GM21737 (cell line): Measurements from ENCODE around the gene RTKN.
"Not testable (repeated sequence)": the region's sequence is repeated elsewhere in the genome, so short reads cannot be mapped to it uniquely, and the experiment has no call there.

Source experiments
- ATAC-seq: cut with Tn5 transposase; IDR thresholded peaks from one replicate; pipeline ENCODE4 v1.9.1; 2021; ENCODE audit warnings: mild to moderate bottlenecking, moderate library complexity; ENCODE audit not compliant: unreplicated experiment

Gene RTKN

DNA sequence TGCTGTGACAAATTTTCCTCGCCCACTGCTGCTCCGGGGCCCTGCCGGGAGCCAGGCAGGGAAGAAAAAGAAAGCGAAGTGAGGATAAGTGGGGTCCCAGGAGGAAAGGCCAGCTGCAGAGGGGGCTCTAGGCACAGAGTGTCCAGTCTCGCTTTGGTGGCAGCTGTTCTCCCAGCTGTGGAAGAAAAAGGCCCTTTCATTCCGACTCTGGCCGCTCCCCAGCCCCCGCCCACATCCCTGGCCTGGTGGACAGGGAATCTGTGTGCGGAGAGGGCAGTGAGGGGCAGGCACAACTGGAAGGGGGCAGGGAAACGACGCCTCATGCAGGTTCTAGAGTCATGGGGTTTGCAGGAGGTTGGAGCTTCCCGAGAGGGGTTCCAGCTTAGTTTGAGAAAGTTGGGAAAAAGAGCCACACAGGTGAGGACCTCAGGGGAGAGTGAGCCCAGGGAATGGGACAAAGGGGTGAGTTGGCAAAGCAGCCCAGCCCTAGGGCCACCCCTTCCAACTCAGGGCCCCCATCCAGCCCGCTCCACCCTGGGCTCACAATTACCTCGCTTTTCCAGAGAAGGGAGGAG lies 1.8 kb downstream of the RTKN start:
- no peak for ATAC-seq

GRCh38 chr2:74439373-74439772 lies 2.4 kb downstream of the RTKN start:
- no peak for ATAC-seq

GRCh38 chr2:74438248-74438647 lies 3.5 kb downstream of the RTKN start:
- no peak for ATAC-seq

DNA sequence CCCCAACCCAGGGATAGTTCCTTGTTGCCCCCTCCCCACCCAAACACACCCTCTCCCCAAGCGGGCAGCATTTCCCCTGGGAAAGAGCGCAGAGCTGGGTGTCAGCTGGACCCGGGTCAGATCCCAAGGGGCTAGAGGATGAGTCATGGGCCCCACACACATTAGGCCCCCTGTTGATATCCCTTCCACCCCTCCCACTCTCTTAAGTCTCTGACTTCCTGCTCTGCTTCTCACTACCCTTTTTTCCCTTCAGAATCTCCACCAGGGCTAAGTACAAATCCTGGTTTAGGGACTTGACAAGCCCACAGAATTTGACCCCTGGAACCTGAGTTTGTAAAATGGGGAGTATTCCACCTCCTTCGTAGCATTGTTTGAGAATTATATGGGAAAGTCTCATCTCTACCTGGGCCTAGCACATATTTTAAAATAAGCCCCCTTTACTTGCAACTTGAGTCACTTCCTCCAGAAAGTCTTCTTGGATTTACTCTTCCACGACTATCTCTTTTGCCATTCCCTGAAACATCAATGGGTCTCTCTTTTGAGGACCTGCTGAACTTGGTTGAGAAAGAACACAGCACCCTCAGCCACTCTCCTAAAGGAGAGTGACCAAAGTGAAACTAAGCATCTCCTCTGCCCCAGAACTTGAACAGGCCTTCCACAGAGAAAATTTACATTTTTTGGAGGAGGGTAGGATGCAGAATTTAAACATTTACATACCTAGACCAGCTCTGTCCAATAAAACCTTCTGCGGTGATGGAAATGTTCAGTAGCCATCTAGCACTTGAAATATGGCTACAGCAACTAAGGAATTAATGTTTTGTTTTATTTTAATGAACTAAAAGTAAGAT lies 4.7 kb downstream of the RTKN start:
- no peak for ATAC-seq

- ATAC-seq: no peak
Observed at GRCh38 chr2:74436111-74436805, 5.5 kb downstream of the RTKN start.

GRCh38 chr2:74430502-74430901 lies 11.2 kb downstream of the RTKN start:
- ATAC-seq: no peak

GRCh38 chr2:74429487-74430451 lies 12.0 kb downstream of the RTKN start:
- ATAC-seq: no peak

GRCh38 chr2:74428675-74429074 lies 13.1 kb downstream of the RTKN start:
- ATAC-seq: no peak

- no peak for ATAC-seq
Observed at GRCh38 chr2:74427551-74427950, 14.2 kb downstream of the RTKN start.

DNA sequence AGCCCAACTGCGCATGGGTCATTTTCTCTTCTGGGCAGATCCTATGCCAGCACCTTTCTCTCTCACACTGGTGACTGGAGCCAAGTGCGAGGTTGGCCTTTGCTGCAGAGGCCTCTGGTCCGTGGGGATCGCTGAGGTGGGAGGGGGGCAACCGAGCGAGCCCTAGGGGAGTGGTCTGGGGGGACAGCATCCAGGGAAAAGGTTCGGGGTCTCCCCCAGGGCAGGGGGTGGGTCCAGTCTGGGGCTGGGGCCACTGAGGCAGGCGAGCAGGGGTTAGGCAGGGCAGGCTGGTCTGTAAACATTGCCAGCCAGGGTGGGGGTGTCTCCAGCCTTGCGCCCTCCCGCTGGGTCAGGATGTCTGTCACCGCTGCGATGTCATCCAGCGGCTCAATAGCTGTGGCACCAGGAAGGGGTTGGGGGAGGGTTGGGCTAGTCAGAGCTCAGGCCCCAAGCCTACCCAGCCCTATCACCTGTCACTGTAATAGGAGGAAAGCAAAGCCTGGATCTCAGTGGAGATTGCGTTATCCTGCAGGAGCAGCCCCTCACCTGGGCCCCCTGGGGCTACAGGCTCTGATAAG lies 15.5 kb downstream of the RTKN start:
- ATAC-seq: no peak

GRCh38 chr2:74425523-74425922 lies 16.2 kb downstream of the RTKN start:
- ATAC-seq: no peak

- no peak for ATAC-seq
Observed at GRCh38 chr2:74424995-74425406, 16.7 kb downstream of the RTKN start.

- ATAC-seq: no peak
Observed at GRCh38 chr2:74424139-74424992, 17.4 kb downstream of the RTKN start.

DNA sequence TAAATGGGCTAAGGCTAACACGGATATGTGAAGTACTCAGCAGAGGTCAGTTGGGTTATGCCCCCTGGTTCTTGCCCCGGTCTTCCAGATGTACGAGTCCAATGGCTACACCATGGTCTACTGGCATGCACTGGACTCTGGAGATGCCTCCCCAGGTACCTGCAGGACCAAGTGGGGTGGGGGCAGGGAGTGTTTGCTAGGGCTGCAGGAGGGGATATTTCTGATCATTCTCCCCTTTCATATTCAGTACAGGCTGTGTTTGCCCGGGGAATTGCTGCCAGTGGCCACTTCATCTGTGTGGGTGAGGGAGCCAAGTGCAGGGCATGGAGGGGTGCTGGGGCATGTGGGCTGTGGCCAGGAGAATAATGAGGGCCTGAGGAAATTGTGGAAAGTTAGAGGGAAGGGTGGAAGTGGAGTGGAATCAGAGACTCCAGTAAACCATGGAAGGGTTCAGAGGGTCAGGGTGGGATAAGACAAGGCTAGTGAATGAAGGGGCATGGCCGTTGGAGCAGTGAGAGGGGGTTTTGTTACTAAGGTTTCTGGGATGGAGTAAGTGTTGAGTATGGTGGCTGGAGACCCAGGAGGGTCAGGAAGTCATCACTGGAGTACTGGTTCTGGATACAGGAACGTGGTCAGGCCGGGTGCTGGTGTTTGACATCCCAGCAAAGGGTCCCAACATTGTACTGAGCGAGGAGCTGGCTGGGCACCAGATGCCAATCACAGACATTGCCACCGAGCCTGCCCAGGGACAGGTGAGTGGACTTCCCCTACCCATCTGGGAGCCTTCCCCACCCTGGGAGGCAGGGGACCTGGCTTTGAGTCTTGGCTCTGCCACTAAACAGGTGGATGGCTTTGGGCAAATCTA lies 18.3 kb downstream of the RTKN start:
- ATAC-seq: no peak

GRCh38 chr2:74421221-74421870 lies 20.4 kb downstream of the RTKN start, which contains the start of the genes C2orf81 and WDR54:
Gene C2orf81 (minus strand): TSS chr2:74421619. CDS start chr2:74421560, 59 bp downstream.
Gene WDR54 (plus strand): TSS chr2:74421730. CDS start chr2:74422154, 424 bp downstream.
- peak; percentile 86 for ATAC-seq

DNA sequence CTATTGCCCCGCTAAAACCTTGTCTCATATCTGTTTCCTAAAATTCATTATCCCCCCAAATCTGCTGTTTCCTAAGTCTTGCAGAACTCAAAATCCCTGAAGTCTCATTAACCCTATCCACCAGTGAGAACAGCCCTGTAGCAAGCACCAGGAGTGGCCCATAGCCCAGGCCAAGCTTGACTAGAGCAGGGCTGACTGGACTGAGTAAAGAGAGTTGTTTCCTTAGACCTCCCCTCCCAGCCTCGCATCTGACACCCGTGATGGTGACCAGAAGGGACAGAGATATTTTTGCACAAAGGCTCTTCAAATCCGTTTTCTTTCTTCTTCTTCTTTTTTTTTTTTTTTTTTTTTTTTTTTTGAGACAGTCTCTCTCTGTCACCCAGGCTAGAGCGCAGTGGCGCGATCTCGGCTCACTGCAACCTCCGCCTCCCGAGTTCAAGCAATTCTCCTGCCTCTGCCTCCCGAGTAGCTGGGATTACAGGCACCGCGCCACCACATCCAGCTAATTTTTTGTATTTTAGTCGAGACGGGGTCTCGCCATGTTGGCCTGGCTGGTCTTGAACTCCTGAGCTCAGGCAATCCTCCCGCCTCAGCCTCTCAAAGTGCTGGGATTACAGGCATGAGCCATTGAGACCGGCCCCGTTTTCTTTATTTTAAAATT lies 21.2 kb downstream of the RTKN start:
- not testable (repeated sequence) for ATAC-seq

- no peak for ATAC-seq
Observed at GRCh38 chr2:74420006-74420405, 21.7 kb downstream of the RTKN start.
